ENCODE measurements around the gene IRX4. TPM values are rescaled to one million over a fixed set of nuclear protein-coding genes. Genes with fewer than 3 reads are reported as not detected.

The IRX4 gene
- total RNA-seq, 3 donors from 2014 or later: not detected

DNA sequence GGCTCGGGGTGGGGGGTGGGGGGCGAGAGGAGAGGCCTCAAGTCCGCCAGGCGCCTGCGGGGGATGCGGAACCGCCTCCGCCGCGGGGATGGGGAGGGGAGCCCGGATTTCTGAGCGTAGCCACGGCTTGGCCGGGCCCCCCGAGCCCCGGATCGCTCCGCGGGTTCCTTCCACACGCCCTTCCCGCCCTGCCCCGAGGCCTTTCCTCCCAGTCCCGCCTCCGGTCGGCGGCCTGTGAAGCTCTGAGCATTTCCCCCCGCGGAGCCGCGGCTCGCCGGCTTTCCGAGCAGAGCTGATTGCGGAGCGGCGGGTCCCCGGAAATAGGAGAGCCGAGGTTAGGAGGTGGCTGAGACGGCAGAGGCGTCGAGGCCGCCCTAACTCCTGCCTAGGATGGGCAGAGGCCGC lies 6.1 kb downstream of the IRX4 start:
- no peak for DNase-seq
- intact Hi-C loops (cut with DNase I, micrococcal nuclease): no loop called here
- ATAC-seq: no peak
- peaks cover 13% of the 10 kb centered on the region for H3K4me1 ChIP-seq (ENCODE audit: low read depth)
- TF ChIP-seq, protein P1, sequence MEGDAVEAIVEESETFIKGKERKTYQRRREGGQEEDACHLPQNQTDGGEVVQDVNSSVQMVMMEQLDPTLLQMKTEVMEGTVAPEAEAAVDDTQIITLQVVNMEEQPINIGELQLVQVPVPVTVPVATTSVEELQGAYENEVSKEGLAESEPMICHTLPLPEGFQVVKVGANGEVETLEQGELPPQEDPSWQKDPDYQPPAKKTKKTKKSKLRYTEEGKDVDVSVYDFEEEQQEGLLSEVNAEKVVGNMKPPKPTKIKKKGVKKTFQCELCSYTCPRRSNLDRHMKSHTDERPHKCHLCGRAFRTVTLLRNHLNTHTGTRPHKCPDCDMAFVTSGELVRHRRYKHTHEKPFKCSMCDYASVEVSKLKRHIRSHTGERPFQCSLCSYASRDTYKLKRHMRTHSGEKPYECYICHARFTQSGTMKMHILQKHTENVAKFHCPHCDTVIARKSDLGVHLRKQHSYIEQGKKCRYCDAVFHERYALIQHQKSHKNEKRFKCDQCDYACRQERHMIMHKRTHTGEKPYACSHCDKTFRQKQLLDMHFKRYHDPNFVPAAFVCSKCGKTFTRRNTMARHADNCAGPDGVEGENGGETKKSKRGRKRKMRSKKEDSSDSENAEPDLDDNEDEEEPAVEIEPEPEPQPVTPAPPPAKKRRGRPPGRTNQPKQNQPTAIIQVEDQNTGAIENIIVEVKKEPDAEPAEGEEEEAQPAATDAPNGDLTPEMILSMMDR (IDR thresholded peaks at IDR 0.05): no peak
- no peak overlapping the region for H3K4me3 ChIP-seq
- H3K36me3 ChIP-seq (ENCODE audit: low read depth): no peaks in the 10 kb centered on the region
- no peaks in the 10 kb centered on the region for H3K9me3 ChIP-seq

DNA sequence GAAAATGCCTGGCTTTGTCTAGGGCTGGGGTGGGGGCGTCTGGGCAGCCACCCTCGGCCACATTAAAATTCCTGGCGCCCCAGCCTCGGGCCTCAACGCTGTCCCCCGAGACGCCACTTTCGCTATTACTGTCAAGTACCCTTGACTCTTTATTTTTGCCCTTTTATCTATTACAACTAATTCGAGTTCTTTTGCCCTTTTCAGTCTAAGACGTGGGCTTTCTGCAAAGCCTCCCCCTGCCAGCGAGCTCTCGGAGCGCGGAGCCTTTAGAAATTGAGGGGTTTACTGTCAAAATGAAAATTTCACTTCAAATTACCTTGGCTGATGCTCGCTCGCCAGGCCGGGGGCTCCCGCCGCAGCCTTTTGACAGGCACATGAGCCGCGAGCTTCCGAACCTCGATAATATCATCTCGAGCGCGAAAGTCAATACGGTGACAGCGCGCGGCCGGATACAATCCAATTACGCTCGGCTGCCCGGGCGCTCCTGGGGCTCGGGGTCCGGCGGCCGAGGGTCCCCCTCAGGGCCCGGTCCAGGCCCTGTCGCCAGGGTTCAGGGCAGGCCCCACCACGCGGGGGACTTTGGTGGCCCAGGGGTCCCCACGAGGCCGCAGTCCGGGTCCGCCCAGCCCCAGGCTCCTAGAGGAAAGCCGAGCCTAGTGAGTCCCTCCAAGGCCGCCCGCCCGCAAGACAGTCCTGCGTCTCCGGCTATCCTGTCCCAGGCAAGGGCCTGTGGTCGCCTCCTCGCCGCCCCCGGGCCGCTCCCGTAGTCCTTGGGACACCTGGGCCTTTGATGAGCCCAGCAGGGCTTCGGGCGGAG lies 6.7 kb downstream of the IRX4 start:
- H3K4me3 ChIP-seq: no peak overlapping the region
- no peak for ATAC-seq
- peaks cover 13% of the 10 kb centered on the region for H3K4me1 ChIP-seq (ENCODE audit: low read depth)
- H3K36me3 ChIP-seq (ENCODE audit: low read depth): no peaks in the 10 kb centered on the region
- no peaks in the 10 kb centered on the region for H3K9me3 ChIP-seq
- intact Hi-C loops (cut with DNase I, micrococcal nuclease): no loop called here
- no peak for DNase-seq
- TF ChIP-seq, protein P1 (IDR thresholded peaks at IDR 0.05): no peak

DNA sequence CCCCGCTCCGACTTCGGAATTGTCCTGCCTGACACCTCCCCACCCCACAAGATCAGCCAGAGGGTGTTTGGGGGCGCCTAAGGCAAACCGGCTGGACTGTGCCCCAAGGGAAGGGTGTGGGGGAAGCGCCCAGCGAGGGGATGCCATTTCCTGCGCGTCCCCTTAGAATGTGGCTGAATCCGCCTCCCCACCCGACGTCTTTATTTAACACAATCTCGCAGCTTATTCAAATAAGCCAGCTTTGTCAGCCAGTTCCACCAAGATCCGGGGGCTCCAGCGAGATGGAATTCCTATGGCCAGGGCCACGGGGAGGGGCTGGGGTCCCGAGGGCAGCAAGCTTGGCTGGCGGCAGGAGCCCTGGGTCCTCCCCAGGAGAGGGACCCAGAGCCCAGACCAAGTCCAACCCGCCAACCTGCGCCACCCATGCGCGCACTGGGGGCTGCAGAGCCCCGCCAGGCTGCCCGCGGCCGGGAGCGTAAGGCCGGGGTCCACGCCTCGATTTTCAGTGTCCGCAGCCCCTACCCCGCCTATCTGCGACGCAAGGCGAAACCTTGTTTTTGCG lies 7.4 kb downstream of the IRX4 start:
- DNase-seq (no peak), ATAC-seq (no peak)
- peaks cover 13% of the 10 kb centered on the region for H3K4me1 ChIP-seq (ENCODE audit: low read depth)
- TF ChIP-seq, protein P1 (IDR thresholded peaks at IDR 0.05): no peak
- no peak overlapping the region for H3K4me3 ChIP-seq
- no peaks in the 10 kb centered on the region for H3K36me3 ChIP-seq (ENCODE audit: low read depth)
- no peaks in the 10 kb centered on the region for H3K9me3 ChIP-seq
- intact Hi-C loops (cut with DNase I, micrococcal nuclease): no loop called here

DNA sequence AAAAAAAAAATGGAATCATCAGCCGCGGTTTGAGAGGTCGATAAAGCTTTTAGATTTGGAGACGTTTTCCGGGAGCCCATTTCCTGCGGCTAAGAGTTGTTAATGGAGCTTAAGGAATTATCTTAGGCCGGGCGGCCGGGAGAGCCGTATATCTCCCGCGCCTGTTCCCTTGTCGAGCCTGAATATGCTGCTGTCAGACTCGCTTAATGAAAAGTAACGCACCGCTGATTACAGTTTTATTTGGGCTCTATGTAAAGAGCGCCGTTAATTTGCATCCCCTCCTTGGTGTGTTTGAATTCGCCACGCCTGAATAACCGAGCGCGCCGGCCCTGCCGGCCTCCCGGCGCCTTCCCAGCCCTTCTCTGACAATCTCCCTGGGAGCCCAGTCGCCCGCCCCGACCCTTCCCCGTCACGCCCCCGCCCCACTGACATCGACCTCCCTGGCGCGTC lies 7.9 kb downstream of the IRX4 start:
- H3K9me3 ChIP-seq: no peaks in the 10 kb centered on the region
- no peaks in the 10 kb centered on the region for H3K36me3 ChIP-seq (ENCODE audit: low read depth)
- DNase-seq (no peak), ATAC-seq (no peak)
- intact Hi-C loops (cut with DNase I, micrococcal nuclease): no loop called here
- H3K4me3 ChIP-seq: no peak overlapping the region
- peaks cover 13% of the 10 kb centered on the region for H3K4me1 ChIP-seq (ENCODE audit: low read depth)
- TF ChIP-seq, protein P1 (IDR thresholded peaks at IDR 0.05): no peak

DNA sequence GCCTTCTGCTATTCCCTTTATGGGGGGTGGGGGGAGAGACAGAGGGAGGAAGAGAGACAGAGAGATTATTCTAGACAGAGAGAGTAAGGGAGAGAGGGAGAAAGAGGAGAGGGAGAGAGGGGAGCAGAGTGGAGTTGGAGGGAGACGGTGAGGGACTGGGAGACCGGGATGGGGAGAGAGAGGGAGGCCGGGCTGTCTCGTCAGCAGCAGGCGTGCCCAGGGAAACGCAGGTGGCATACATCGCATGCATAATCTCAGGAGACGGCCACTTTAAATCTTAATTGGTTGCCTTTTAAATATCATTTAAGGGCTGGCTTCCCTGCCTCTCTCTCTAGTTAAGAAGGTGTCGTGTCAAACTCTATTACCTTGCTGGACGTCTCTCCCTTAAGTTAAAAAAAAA lies 8.4 kb downstream of the IRX4 start:
- Histone ChIP-seq H3K4me3 (no peak overlapping the region), H3K4me1 (ENCODE audit: low read depth) (peaks cover 13% of the 10 kb centered on the region), H3K9me3 (no peaks in the 10 kb centered on the region), H3K36me3 (ENCODE audit: low read depth) (no peaks in the 10 kb centered on the region)
- no peak for DNase-seq
- intact Hi-C loops (cut with DNase I, micrococcal nuclease): no loop called here
- TF ChIP-seq, protein P1 (IDR thresholded peaks at IDR 0.05): no peak
- no peak for ATAC-seq

Data from mucosa of descending colon (tissue), 3 donors.